SK-N-SH treated with all-trans-retinoic acid at 6 μM for 48 hours (cell line): Measurements from ENCODE around the gene PLA2G4F.

Experiments used
- ATAC-seq: fragments of 200-7000 bp; cut with Tn5 transposase; 3 replicates; pipeline ENCODE4 v1.9.1; 2020; ENCODE audit warnings: mild to moderate bottlenecking, moderate library complexity
- ARNTL ChIP-seq: fragments of 450-650 bp; formaldehyde crosslinking; IDR thresholded peaks from 2 replicates; pipeline ENCODE4 v1.5.0; 2020; ENCODE audit warnings: low read depth, mild to moderate bottlenecking, moderate library complexity, borderline replicate concordance
- BACH2 ChIP-seq: fragments of 250-450 bp; sonication (Bioruptor Pico); IDR thresholded peaks from 2 replicates; pipeline ENCODE4 v1.9.0; 2021; ENCODE audit warnings: mild to moderate bottlenecking, borderline replicate concordance
- CREB5 ChIP-seq: fragments of 250-450 bp; sonication (Bioruptor Pico); IDR thresholded peaks from 2 replicates; pipeline ENCODE4 v1.5.1; 2020; ENCODE audit warnings: low read depth, mild to moderate bottlenecking, moderate library complexity
- GLIS3 ChIP-seq: fragments of 250-450 bp; sonication (Bioruptor Pico); IDR thresholded peaks from 2 replicates; pipeline ENCODE4 v1.5.0; 2020; ENCODE audit warnings: mild to moderate bottlenecking, moderate library complexity
- OSR1 ChIP-seq: fragments of 250-450 bp; sonication (Bioruptor Pico); IDR thresholded peaks from 2 replicates; pipeline ENCODE4 v1.8.0; 2022; ENCODE audit warnings: moderate library complexity, mild to moderate bottlenecking, inconsistent platforms
- POU6F1 ChIP-seq: fragments of 250-450 bp; sonication (Bioruptor Pico); IDR thresholded peaks from 2 replicates; pipeline ENCODE4 v1.8.0; 2021; ENCODE audit warnings: low read depth, mild to moderate bottlenecking, moderate library complexity, borderline replicate concordance
- RARB ChIP-seq: fragments of 250-450 bp; sonication (Bioruptor Pico); IDR thresholded peaks from 2 replicates; pipeline ENCODE4 v1.8.0; 2021; ENCODE audit warnings: mild to moderate bottlenecking, moderate library complexity
- TOX ChIP-seq: fragments of 250-450 bp; sonication (Bioruptor Pico); IDR thresholded peaks from 2 replicates; pipeline ENCODE4 v1.8.0; 2021; ENCODE audit warnings: mild to moderate bottlenecking, moderate library complexity, borderline replicate concordance
- ZC3H10 ChIP-seq: fragments of 250-450 bp; sonication (Bioruptor Pico); IDR thresholded peaks from 2 replicates; pipeline ENCODE4 v1.5.1; 2021; ENCODE audit warnings: mild to moderate bottlenecking, moderate library complexity
- ZFP3 ChIP-seq: fragments of 250-450 bp; sonication (Bioruptor Pico); IDR thresholded peaks from 2 replicates; pipeline ENCODE4 v1.5.0; 2020; ENCODE audit warnings: mild to moderate bottlenecking, moderate library complexity
- ZFP30 ChIP-seq: fragments of 450-650 bp; formaldehyde crosslinking; IDR thresholded peaks from 2 replicates; pipeline ENCODE4 v1.5.0; 2022; ENCODE audit warnings: mild to moderate bottlenecking, moderate library complexity
- ZNF565 ChIP-seq: fragments of 450-650 bp; formaldehyde crosslinking; conservative IDR thresholded peaks from 2 replicates; pipeline ENCODE4 v1.5.0; 2020; ENCODE audit warnings: low read depth, mild to moderate bottlenecking, moderate library complexity
- ZNF70 ChIP-seq: fragments of 450-650 bp; formaldehyde crosslinking; IDR thresholded peaks from 2 replicates; pipeline ENCODE4 v1.5.0; 2020; ENCODE audit warnings: mild to moderate bottlenecking, moderate library complexity
- ZNF8 ChIP-seq: fragments of 450-650 bp; formaldehyde crosslinking; IDR thresholded peaks from 2 replicates; pipeline ENCODE4 v1.5.0; 2020; ENCODE audit warnings: mild to moderate bottlenecking, moderate library complexity
- TF ChIP-seq, protein P1 (sequence below): fragments of 250-450 bp; sonication (Bioruptor Pico); IDR thresholded peaks from 2 replicates; pipeline ENCODE4 v1.5.0; 2020; ENCODE audit warnings: mild to moderate bottlenecking, moderate library complexity
- TF ChIP-seq, protein P2 (sequence below): fragments of 250-450 bp; sonication (Bioruptor Pico); IDR thresholded peaks from 2 replicates; pipeline ENCODE4 v1.5.1; 2021; ENCODE audit warnings: mild to moderate bottlenecking, moderate library complexity

The PLA2G4F gene

GRCh38 chr15:42138411-42138810 lies 18.0 kb downstream of the PLA2G4F start:
- no peak for ATAC-seq

DNA sequence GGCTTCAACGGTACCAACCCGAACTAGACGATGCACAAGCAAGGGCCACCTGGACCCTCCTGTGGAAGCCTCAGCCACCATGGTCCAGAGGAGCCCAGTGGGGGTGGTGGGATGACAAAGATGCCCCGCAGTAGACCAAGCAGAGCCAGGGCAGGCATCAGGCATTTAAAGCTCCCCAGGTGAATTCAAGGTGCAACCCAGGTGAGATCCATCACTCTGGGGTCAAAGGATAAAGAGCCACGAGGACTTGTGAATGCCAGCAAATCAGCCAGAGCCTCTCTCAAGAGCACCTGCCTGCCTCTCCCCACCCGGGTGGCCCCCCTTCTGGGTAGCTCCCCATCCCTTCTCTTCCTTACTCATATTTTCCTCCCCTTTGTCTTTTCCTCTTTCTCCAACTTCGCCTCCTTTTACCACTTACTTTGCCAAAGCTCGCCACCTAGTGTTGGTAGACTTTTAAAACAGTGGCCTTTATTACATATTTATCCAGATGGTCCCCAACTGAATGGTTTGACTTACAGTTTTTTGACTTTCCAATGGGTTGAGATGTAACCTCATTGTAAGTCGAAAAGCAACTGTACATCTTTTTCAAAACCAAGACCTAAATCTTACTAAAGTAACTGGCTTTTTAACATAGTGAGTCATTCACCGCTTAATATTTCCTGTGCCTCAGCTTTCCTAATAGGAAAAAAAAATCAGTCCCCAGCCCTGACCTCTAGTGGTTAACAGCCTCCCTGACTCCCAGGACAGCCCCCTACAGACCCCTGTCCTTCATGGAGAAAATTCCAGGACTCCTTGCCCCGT lies 18.8 kb downstream of the PLA2G4F start:
- peak; percentile 85 for ATAC-seq
- TF ChIP-seq BACH2 (CRISPR knock-in tag), result no peak

More at GRCh38 chr15:42138411-42138810, 18.0 kb downstream of the PLA2G4F start:
- TF ChIP-seq, protein P1, sequence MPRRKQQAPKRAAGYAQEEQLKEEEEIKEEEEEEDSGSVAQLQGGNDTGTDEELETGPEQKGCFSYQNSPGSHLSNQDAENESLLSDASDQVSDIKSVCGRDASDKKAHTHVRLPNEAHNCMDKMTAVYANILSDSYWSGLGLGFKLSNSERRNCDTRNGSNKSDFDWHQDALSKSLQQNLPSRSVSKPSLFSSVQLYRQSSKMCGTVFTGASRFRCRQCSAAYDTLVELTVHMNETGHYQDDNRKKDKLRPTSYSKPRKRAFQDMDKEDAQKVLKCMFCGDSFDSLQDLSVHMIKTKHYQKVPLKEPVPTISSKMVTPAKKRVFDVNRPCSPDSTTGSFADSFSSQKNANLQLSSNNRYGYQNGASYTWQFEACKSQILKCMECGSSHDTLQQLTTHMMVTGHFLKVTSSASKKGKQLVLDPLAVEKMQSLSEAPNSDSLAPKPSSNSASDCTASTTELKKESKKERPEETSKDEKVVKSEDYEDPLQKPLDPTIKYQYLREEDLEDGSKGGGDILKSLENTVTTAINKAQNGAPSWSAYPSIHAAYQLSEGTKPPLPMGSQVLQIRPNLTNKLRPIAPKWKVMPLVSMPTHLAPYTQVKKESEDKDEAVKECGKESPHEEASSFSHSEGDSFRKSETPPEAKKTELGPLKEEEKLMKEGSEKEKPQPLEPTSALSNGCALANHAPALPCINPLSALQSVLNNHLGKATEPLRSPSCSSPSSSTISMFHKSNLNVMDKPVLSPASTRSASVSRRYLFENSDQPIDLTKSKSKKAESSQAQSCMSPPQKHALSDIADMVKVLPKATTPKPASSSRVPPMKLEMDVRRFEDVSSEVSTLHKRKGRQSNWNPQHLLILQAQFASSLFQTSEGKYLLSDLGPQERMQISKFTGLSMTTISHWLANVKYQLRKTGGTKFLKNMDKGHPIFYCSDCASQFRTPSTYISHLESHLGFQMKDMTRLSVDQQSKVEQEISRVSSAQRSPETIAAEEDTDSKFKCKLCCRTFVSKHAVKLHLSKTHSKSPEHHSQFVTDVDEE (CRISPR knock-in tag), result no peak
- no peak for TF ChIP-seq ZFP3
- TF ChIP-seq CREB5 (CRISPR knock-in tag), result no peak
- no peak for TF ChIP-seq POU6F1 (CRISPR knock-in tag)
- no peak for TF ChIP-seq RARB
- no peak for TF ChIP-seq ARNTL (CRISPR knock-in tag)
- TF ChIP-seq, protein P2, sequence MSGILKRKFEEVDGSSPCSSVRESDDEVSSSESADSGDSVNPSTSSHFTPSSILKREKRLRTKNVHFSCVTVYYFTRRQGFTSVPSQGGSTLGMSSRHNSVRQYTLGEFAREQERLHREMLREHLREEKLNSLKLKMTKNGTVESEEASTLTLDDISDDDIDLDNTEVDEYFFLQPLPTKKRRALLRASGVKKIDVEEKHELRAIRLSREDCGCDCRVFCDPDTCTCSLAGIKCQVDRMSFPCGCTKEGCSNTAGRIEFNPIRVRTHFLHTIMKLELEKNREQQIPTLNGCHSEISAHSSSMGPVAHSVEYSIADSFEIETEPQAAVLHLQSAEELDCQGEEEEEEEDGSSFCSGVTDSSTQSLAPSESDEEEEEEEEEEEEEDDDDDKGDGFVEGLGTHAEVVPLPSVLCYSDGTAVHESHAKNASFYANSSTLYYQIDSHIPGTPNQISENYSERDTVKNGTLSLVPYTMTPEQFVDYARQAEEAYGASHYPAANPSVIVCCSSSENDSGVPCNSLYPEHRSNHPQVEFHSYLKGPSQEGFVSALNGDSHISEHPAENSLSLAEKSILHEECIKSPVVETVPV (CRISPR knock-in tag), result no peak
- TF ChIP-seq ZNF8 (CRISPR knock-in tag), result no peak
- TF ChIP-seq ZC3H10, result no peak
- no peak for TF ChIP-seq TOX (CRISPR knock-in tag)

DNA sequence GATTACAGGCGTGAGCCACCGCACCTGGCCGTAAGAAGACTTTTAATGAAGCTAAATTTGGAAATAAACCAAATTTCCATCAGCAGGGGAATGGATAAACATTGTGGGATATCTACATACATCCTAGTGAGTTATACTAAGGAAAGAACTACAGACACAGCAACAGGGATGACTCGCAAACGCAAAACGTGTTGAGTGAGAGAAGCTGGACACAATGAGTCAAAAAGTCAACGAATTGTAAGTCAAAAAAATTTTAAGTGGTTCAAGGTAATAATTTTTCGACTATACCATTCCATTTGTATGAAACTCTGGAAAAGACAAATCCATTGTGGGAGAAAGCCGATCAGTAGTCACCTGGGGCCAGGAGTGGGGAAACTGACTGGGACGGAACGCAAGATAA lies 19.9 kb downstream of the PLA2G4F start:
- no peak for ATAC-seq
- no peak for TF ChIP-seq ZNF70
- no peak for TF ChIP-seq OSR1 (CRISPR knock-in tag)
- TF ChIP-seq ZFP3, result no peak
- TF ChIP-seq, all 23 proteins: peak for 0

DNA sequence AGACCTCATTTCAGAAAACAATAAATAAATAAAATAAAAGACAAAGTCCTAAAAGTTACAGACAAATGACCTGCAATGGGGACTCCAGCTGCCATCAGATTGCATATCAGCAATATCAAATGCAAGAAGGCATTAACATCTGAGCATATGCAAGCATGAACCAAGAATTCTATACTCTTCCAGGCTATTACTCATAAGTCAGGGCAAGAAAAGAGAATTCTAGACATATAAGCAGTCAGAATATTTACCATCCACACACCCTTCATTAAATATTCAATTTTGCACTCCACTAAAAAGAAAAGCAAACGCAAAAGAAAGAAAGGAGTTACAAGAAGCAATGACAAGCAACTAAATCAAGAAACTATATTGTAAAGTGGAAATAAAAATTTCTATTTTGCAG lies 21.1 kb downstream of the PLA2G4F start:
- ATAC-seq, result no peak
- TF ChIP-seq ZNF565 (CRISPR knock-in tag), result no peak
- no peak for TF ChIP-seq BACH2 (CRISPR knock-in tag)
- TF ChIP-seq, all 23 proteins: peak for 0

DNA sequence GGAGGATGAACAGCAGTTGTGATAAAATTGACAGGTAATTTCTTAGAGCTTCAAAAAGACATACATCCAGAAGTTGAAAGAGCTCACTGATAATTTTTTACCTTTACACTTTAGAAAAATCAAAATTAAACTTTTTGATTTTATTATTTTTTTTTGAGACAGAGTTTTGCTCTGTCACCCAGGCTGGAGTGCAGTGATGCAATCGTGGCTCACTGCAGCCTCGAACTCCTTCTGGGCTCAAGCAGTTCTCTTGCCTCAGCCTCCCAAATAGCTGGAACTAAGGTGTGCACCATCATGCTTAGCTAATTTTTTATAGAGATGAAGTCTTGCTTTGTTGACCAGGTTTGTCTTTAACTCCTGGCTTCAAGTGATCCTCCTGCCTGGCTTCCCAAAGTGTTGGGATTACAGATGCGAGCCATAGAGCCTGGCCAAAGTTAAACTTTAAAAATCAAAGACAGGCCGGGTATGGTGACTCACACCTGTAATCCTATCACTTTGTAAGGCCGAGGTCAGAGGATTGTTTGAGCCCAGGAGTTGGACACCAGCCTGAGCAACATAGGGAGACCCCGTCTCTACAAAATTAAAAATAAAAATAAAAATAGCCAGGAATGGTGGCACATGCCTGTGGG lies 21.7 kb downstream of the PLA2G4F start:
- no peak for ATAC-seq
- no peak for TF ChIP-seq BACH2 (CRISPR knock-in tag)
- no peak for TF ChIP-seq ZFP30 (CRISPR knock-in tag)
- TF ChIP-seq POU6F1 (CRISPR knock-in tag), result no peak
- TF ChIP-seq GLIS3 (CRISPR knock-in tag), result no peak
- no peak for TF ChIP-seq ARNTL (CRISPR knock-in tag)
